GM21825 (cell line): ENCODE results near the gene TCN1.
"Not testable (repeated sequence)": the region's sequence is repeated elsewhere in the genome, so short reads cannot be mapped to it uniquely, and the experiment has no call there.

ENCODE experiments used
- ATAC-seq: cut with Tn5 transposase; IDR thresholded peaks from one replicate; pipeline ENCODE4 v1.9.1; 2021; ENCODE audit warnings: mild to moderate bottlenecking, moderate library complexity; ENCODE audit not compliant: unreplicated experiment

The TCN1 gene

GRCh38 chr11:59866397-59866796, at the start of gene TCN1:
TCN1 (minus strand) TSS chr11:59866487; CDS start chr11:59866470, 17 bp downstream.
- no peak for ATAC-seq

GRCh38 chr11:59903569-59903968, 37.3 kb upstream of the TCN1 start:
- not testable (repeated sequence) for ATAC-seq

GRCh38 chr11:59901306-59901705, 35.0 kb upstream of the TCN1 start:
- no peak for ATAC-seq

GRCh38 chr11:59900366-59901126, 34.3 kb upstream of the TCN1 start:
- ATAC-seq = no peak

- no peak for ATAC-seq
Observed at GRCh38 chr11:59899532-59899931, 33.2 kb upstream of the TCN1 start.

- no peak for ATAC-seq
Observed at GRCh38 chr11:59898650-59899049, 32.4 kb upstream of the TCN1 start.

GRCh38 chr11:59898046-59898445, 31.8 kb upstream of the TCN1 start:
- no peak for ATAC-seq

GRCh38 chr11:59894616-59895015, 28.3 kb upstream of the TCN1 start:
- no peak for ATAC-seq

- no peak for ATAC-seq
Observed at GRCh38 chr11:59891781-59892181, 25.5 kb upstream of the TCN1 start.

- not testable (repeated sequence) for ATAC-seq
Observed at GRCh38 chr11:59887156-59887555, 20.9 kb upstream of the TCN1 start.

- ATAC-seq = no peak
Observed at GRCh38 chr11:59883597-59883996, 17.3 kb upstream of the TCN1 start.

- no peak for ATAC-seq
Observed at GRCh38 chr11:59879567-59879966, 13.3 kb upstream of the TCN1 start.

GRCh38 chr11:59878575-59878974, 12.3 kb upstream of the TCN1 start, which contains the start of gene OOSP3:
OOSP3 (plus strand) TSS chr11:59878782; CDS start chr11:59878809, 27 bp downstream.
- no peak for ATAC-seq

- no peak for ATAC-seq
Observed at GRCh38 chr11:59877784-59878183, 11.5 kb upstream of the TCN1 start.

GRCh38 chr11:59877325-59877724, 11.0 kb upstream of the TCN1 start:
- no peak for ATAC-seq

- ATAC-seq = no peak
Observed at GRCh38 chr11:59875856-59876519, 9.7 kb upstream of the TCN1 start.

GRCh38 chr11:59872076-59872475, 5.8 kb upstream of the TCN1 start:
- ATAC-seq = no peak

- ATAC-seq = no peak
Observed at GRCh38 chr11:59867946-59868345, 1.7 kb upstream of the TCN1 start.

- no peak for ATAC-seq
Observed at GRCh38 chr11:59866836-59867235, 549 bp upstream of the TCN1 start.

- no peak for ATAC-seq
Observed at GRCh38 chr11:59865031-59865430, 1.3 kb downstream of the TCN1 start.

GRCh38 chr11:59862252-59862651, 4.0 kb downstream of the TCN1 start:
- no peak for ATAC-seq

GRCh38 chr11:59859673-59860072, 6.6 kb downstream of the TCN1 start:
- ATAC-seq = no peak
